ENCODE results near the gene PHACTR1.

DNA sequence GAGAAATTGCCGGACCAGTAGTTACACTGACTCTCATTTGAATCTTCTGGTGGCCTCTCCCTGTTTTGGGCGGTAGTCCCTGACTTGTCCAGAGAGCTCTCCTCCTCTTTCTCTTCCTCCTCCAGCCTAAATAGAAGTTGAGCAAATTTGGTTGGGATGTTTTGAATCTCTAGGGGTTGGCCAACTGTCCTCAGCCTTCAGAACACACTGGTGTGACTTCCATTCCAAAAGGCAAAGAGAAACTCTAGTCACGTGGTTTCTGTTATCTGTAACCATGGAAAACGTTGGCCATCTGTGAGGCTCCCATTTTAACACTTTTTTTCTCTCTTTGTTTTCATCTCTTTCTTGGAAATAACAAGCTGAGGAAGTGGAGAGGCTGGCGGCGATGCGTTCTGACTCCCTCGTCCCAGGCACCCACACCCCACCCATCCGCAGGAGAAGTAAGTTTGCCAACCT lies 336.5 kb downstream of the PHACTR1 start:
- TF ChIP-seq, protein P1, sequence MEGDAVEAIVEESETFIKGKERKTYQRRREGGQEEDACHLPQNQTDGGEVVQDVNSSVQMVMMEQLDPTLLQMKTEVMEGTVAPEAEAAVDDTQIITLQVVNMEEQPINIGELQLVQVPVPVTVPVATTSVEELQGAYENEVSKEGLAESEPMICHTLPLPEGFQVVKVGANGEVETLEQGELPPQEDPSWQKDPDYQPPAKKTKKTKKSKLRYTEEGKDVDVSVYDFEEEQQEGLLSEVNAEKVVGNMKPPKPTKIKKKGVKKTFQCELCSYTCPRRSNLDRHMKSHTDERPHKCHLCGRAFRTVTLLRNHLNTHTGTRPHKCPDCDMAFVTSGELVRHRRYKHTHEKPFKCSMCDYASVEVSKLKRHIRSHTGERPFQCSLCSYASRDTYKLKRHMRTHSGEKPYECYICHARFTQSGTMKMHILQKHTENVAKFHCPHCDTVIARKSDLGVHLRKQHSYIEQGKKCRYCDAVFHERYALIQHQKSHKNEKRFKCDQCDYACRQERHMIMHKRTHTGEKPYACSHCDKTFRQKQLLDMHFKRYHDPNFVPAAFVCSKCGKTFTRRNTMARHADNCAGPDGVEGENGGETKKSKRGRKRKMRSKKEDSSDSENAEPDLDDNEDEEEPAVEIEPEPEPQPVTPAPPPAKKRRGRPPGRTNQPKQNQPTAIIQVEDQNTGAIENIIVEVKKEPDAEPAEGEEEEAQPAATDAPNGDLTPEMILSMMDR (IDR thresholded peaks at IDR 0.05; ENCODE audit: insufficient read depth, low read depth, low read length) = no peak
- TF ChIP-seq EZH2 (IDR thresholded peaks at IDR 0.05; ENCODE audit: insufficient read depth, low read length) = no peak

Measured in astrocyte (in vitro differentiated cells and primary cell).